ENCODE results near the gene MAB21L3. TPM values are rescaled to one million over a fixed set of nuclear protein-coding genes. Genes with fewer than 3 reads are reported as not detected.
"Not testable (repeated sequence)": the region's sequence is repeated elsewhere in the genome, so short reads cannot be mapped to it uniquely, and the experiment has no call there.

MAB21L3 gene
- total RNA-seq, 3 donors from 2014 or later = not detected

GRCh38 chr1:116138277-116138792 lies 27.1 kb downstream of the MAB21L3 start:
- DNase-seq = no peak
- H3K9me3 Mint-ChIP-seq = no peaks in the 10 kb centered on the region
- ATAC-seq = no peak
- no peaks in the 10 kb centered on the region for H3K27me3 Mint-ChIP-seq (ENCODE audit: low read depth)
- no peaks in the 10 kb centered on the region for H3K36me3 Mint-ChIP-seq (ENCODE audit: insufficient read depth)
- H3K4me3 Mint-ChIP-seq = no peak overlapping the region
- H3K4me1 Mint-ChIP-seq (ENCODE audit: low read depth) = peaks cover 7% of the 10 kb centered on the region

GRCh38 chr1:116139592-116140134 lies 28.5 kb downstream of the MAB21L3 start:
- Mint-ChIP-seq H3K9me3 (peaks cover 6% of the 10 kb centered on the region), H3K4me1 (ENCODE audit: low read depth) (peaks cover 7% of the 10 kb centered on the region), H3K4me3 (no peak overlapping the region), H3K36me3 (ENCODE audit: insufficient read depth) (no peaks in the 10 kb centered on the region), H3K27me3 (ENCODE audit: low read depth) (no peaks in the 10 kb centered on the region)
- DNase-seq = no peak
- ATAC-seq = no peak

DNA sequence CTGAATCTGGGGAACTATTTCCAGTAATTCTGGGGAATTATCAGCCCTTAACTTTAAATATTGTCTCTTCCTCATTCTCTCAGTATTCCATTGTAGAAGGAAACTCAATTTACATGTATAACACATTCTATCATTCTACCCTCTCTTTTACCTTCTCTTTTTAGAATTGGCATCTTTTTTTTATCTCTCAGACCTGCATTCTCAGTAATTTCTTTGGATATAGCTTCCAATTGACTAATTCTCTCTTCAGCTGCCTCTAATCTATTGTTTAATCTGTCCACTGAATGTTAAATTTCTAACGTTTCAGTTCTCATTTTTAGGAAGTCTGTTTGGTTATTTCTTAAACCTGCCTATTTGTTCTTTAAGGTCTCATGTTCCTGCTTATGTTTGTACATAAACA lies 33.0 kb downstream of the MAB21L3 start:
- Mint-ChIP-seq H3K4me1 (ENCODE audit: low read depth) (peaks cover 3% of the 10 kb centered on the region), H3K36me3 (ENCODE audit: insufficient read depth) (no peaks in the 10 kb centered on the region), H3K27me3 (ENCODE audit: low read depth) (no peaks in the 10 kb centered on the region), H3K4me3 (no peak overlapping the region), H3K9me3 (peaks cover 6% of the 10 kb centered on the region)
- DNase-seq = no peak
- ATAC-seq = no peak

- not testable (repeated sequence) for H3K9me3 Mint-ChIP-seq; H3K36me3 Mint-ChIP-seq (ENCODE audit: insufficient read depth); ATAC-seq; H3K4me3 Mint-ChIP-seq; DNase-seq; H3K27me3 Mint-ChIP-seq (ENCODE audit: low read depth)
- peaks cover 15% of the 10 kb centered on the region for H3K4me1 Mint-ChIP-seq (ENCODE audit: low read depth)
Measured at GRCh38 chr1:116146447-116147113, 35.4 kb downstream of the MAB21L3 start.

DNA sequence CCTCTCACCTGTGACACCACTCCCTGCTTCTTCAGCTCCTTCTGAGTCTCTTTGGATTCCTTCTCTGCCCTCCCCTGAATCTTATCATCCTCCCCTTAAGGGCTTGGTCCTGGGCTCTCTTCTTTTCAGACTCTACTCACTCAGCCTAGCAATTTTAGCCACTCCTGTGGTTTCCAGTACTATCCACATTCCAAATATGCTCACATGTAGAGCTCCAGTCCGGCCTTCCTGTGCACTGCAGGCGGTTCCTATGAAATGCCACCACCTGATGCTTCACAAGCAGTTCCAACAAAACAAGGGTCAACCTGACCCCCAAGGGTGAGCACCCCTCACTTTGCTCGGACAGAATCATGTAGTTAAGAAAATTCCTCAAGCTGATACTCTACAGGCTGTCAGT lies 35.9 kb downstream of the MAB21L3 start:
- no peaks in the 10 kb centered on the region for H3K27me3 Mint-ChIP-seq (ENCODE audit: low read depth)
- H3K9me3 Mint-ChIP-seq = peaks cover 6% of the 10 kb centered on the region
- ATAC-seq (no peak), DNase-seq (no peak)
- peaks cover 18% of the 10 kb centered on the region for H3K4me1 Mint-ChIP-seq (ENCODE audit: low read depth)
- H3K4me3 Mint-ChIP-seq = no peak overlapping the region
- no peaks in the 10 kb centered on the region for H3K36me3 Mint-ChIP-seq (ENCODE audit: insufficient read depth)

- H3K27me3 Mint-ChIP-seq (ENCODE audit: low read depth) = no peaks in the 10 kb centered on the region
- H3K9me3 Mint-ChIP-seq = peaks cover 6% of the 10 kb centered on the region
- H3K36me3 Mint-ChIP-seq (ENCODE audit: insufficient read depth) = no peaks in the 10 kb centered on the region
- DNase-seq (no peak), ATAC-seq (no peak)
- no peak overlapping the region for H3K4me3 Mint-ChIP-seq
- peaks cover 18% of the 10 kb centered on the region for H3K4me1 Mint-ChIP-seq (ENCODE audit: low read depth)
Measured at GRCh38 chr1:116147972-116148371, 36.8 kb downstream of the MAB21L3 start.

DNA sequence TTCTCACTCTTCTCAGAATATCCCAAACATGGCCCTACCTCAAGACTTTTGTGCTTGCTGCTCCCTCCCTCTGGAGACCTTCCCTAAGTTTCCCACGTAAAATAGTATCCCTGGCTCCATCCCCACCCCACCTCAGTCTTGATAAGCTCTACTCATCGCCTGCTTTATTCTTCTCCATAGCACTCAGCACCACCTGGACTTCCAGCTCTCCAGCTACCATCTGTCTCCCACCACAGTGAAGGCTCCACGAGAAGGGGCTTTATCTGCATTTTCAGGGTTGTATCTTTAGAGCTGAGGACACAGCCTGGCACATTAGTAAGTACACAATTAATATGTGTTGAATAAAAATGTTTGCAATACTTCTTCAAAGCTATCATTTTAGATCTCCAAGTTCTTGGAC lies 37.8 kb downstream of the MAB21L3 start:
- Mint-ChIP-seq H3K36me3 (ENCODE audit: insufficient read depth) (no peaks in the 10 kb centered on the region), H3K27me3 (ENCODE audit: low read depth) (no peaks in the 10 kb centered on the region), H3K4me1 (ENCODE audit: low read depth) (peaks cover 18% of the 10 kb centered on the region), H3K9me3 (peaks cover 4% of the 10 kb centered on the region), H3K4me3 (no peak overlapping the region)
- DNase-seq (no peak), ATAC-seq (no peak)

- DNase-seq = no peak
- no peaks in the 10 kb centered on the region for H3K9me3 Mint-ChIP-seq
- H3K4me3 Mint-ChIP-seq = no peak overlapping the region
- H3K4me1 Mint-ChIP-seq (ENCODE audit: low read depth) = peaks cover 18% of the 10 kb centered on the region
- ATAC-seq = no peak
- H3K36me3 Mint-ChIP-seq (ENCODE audit: insufficient read depth) = no peaks in the 10 kb centered on the region
- no peaks in the 10 kb centered on the region for H3K27me3 Mint-ChIP-seq (ENCODE audit: low read depth)
Measured at GRCh38 chr1:116150368-116150767, 39.2 kb downstream of the MAB21L3 start.

DNA sequence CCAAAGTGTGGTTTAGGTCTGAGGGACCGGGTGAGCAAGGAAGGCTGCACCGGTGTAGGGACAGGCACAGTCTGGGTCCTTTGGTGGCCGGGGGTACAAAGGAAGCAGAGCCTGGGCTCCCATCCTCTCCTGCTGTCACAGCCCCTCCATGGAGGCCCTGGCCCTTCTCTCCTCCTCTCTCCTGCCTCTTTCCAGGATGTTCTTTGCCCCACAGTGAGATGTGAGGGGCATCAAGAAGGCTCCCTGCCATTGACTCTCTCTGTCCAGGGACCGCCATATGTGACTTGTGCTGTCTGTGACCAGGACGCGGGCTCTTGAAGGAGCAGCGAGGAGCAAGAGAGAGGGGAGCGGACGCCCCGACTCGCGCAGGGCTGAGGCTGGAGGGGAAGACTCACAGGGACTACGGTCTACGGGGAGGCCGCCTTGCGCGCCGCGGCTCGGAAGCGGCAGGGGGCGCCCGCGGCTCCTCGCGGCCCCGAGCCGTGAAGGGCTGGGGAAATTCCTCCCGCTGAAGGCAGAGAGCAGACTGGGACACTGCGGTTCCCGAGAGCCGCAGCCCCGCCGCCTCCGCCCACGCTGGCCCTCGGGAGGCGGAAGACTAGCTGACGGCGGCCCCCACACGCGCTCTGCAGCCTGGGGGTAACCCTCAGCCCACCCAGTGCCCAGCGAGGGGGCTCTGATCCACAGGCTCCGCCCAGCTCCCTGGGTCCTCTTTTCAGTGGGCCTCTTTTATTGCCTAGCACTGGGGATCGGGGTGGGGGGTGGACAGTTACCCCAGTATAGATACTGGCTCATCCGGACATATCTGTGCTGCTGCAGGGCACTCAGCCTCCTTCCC lies 40.8 kb downstream of the MAB21L3 start:
- Mint-ChIP-seq H3K27me3 (ENCODE audit: low read depth) (no peaks in the 10 kb centered on the region), H3K36me3 (ENCODE audit: insufficient read depth) (no peaks in the 10 kb centered on the region), H3K4me1 (ENCODE audit: low read depth) (peaks cover 18% of the 10 kb centered on the region), H3K4me3 (peak overlapping the region; percentile 65), H3K9me3 (peaks cover 2% of the 10 kb centered on the region)
- peak; percentile 99 for ATAC-seq
- peak; percentile 76 for DNase-seq

DNA sequence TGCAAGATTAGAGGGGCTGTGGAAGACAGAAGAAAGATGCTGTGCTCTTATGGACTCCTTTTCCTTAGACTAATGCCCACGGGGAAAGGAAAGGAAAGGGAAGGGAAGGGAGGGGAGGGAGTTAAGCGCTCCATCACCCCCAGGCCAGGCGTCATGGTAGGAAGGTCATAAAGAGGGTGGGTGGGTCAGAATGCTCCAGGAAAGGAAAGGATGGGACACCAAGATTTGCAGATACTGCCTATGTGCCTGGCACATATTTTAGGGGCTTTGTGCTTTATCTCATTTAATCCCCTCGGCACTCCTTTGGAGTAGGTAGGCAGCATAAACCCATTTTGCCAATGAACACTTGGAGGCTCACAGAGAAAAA lies 41.4 kb downstream of the MAB21L3 start:
- ATAC-seq = no peak
- peaks cover 18% of the 10 kb centered on the region for H3K4me1 Mint-ChIP-seq (ENCODE audit: low read depth)
- peaks cover 5% of the 10 kb centered on the region for H3K9me3 Mint-ChIP-seq
- H3K27me3 Mint-ChIP-seq (ENCODE audit: low read depth) = no peaks in the 10 kb centered on the region
- H3K36me3 Mint-ChIP-seq (ENCODE audit: insufficient read depth) = no peaks in the 10 kb centered on the region
- H3K4me3 Mint-ChIP-seq = no peak overlapping the region
- no peak for DNase-seq

GRCh38 chr1:116152950-116153691 lies 41.9 kb downstream of the MAB21L3 start:
- Mint-ChIP-seq H3K9me3 (peaks cover 5% of the 10 kb centered on the region), H3K36me3 (ENCODE audit: insufficient read depth) (no peaks in the 10 kb centered on the region), H3K4me1 (ENCODE audit: low read depth) (peaks cover 18% of the 10 kb centered on the region), H3K4me3 (no peak overlapping the region), H3K27me3 (ENCODE audit: low read depth) (no peaks in the 10 kb centered on the region)
- ATAC-seq (no peak), DNase-seq (no peak)

GRCh38 chr1:116153692-116154031 lies 42.5 kb downstream of the MAB21L3 start:
- ATAC-seq (no peak), DNase-seq (no peak)
- H3K4me3 Mint-ChIP-seq = no peak overlapping the region
- no peaks in the 10 kb centered on the region for H3K36me3 Mint-ChIP-seq (ENCODE audit: insufficient read depth)
- H3K27me3 Mint-ChIP-seq (ENCODE audit: low read depth) = no peaks in the 10 kb centered on the region
- H3K9me3 Mint-ChIP-seq = peaks cover 9% of the 10 kb centered on the region
- peaks cover 18% of the 10 kb centered on the region for H3K4me1 Mint-ChIP-seq (ENCODE audit: low read depth)

DNA sequence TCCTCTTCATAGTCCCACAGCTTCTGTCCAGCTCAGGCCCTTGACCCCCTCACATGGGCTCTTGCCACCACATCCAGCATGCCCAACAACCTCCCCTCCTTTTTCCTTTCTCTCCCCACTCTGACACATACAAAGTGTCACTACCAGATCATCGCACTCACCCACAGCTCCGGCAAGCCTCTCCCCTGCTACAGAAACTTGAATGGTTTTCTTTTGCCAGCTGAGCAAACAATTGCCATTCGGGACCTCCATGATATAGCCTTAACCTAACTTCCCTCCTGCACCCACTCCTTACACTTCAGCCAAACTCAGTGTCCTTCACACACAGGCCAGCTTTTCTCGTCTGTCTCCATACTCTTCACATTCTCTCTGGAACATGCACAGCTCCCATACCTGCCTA lies 43.3 kb downstream of the MAB21L3 start:
- Mint-ChIP-seq H3K27me3 (ENCODE audit: low read depth) (no peaks in the 10 kb centered on the region), H3K36me3 (ENCODE audit: insufficient read depth) (no peaks in the 10 kb centered on the region), H3K4me1 (ENCODE audit: low read depth) (peaks cover 18% of the 10 kb centered on the region), H3K9me3 (peaks cover 12% of the 10 kb centered on the region), H3K4me3 (no peak overlapping the region)
- ATAC-seq (no peak), DNase-seq (no peak)

GRCh38 chr1:116157096-116157495 lies 45.9 kb downstream of the MAB21L3 start:
- DNase-seq = no peak
- no peaks in the 10 kb centered on the region for H3K36me3 Mint-ChIP-seq (ENCODE audit: insufficient read depth)
- no peak overlapping the region for H3K4me3 Mint-ChIP-seq
- H3K27me3 Mint-ChIP-seq (ENCODE audit: low read depth) = no peaks in the 10 kb centered on the region
- H3K4me1 Mint-ChIP-seq (ENCODE audit: low read depth) = no peaks in the 10 kb centered on the region
- peaks cover 12% of the 10 kb centered on the region for H3K9me3 Mint-ChIP-seq
- ATAC-seq = no peak

Measured in activated T-cell treated with anti-CD3 and anti-CD28 coated beads, Interleukin-2, amount 50 U/mL, for 4 hours (primary cell).